Measurements from ENCODE around the gene PREB. TPM values are rescaled to one million over a fixed set of nuclear protein-coding genes. Genes with fewer than 3 reads are reported as not detected.
A peak's percentile ranks its signal among the peaks of the same experiment; 100 is the strongest.

The PREB gene
- total and polyA plus RNA-seq, 2 of the 13 experiments (the other 11 are each of a cell fraction or from before 2014, with no cell fraction given): 112 to 192 TPM

GRCh38 chr2:27133905-27134780, at the start of gene PREB (continued):
- TF ChIP-seq LBX2 (CRISPR knock-in tag; IDR thresholded peaks at IDR 0.05; ENCODE audit: borderline replicate concordance) (no peak), ZMYM2 (CRISPR knock-in tag; IDR thresholded peaks at IDR 0.05) (no peak), ZNF136 (CRISPR knock-in tag; IDR thresholded peaks at IDR 0.05; ENCODE audit: low read depth) (no peak), GATAD1 (CRISPR knock-in tag; IDR thresholded peaks at IDR 0.05) (peak; percentile 84), SIN3A (IDR thresholded peaks at IDR 0.05; ENCODE audit: borderline replicate concordance, low read depth, low read length) (peak; percentile 69; the same call in 1 of the 2 replicates), ZNF75D (CRISPR knock-in tag; IDR thresholded peaks at IDR 0.05; ENCODE audit: borderline replicate concordance) (peak; percentile 16; the same call in 1 of the 2 replicates), RAD21 (CRISPR knock-in tag; IDR thresholded peaks at IDR 0.05) (peak; percentile 55), ZBTB3 (CRISPR knock-in tag; IDR thresholded peaks at IDR 0.05; ENCODE audit: borderline replicate concordance, low read depth) (0 out of 2 replicates have a peak, but pooled peaks have one; percentile 34), CERS6 (CRISPR knock-in tag; IDR thresholded peaks at IDR 0.05) (no peak), SPEN (CRISPR knock-in tag; IDR thresholded peaks at IDR 0.05; ENCODE audit: low read depth) (peak; percentile 81), ZNF12 (CRISPR knock-in tag; IDR thresholded peaks at IDR 0.05) (no peak; the same call in 1 of the 2 replicates), TFE3 (CRISPR knock-in tag; IDR thresholded peaks at IDR 0.05) (0 out of 2 replicates have a peak, but pooled peaks have one; percentile 12), STAG1 (CRISPR knock-in tag; IDR thresholded peaks at IDR 0.05) (peak; percentile 37), ZSCAN12 (CRISPR knock-in tag; IDR thresholded peaks at IDR 0.05) (peak; percentile 73), SKI (IDR thresholded peaks at IDR 0.05; ENCODE audit: partially characterized antibody) (no peak), GABPA (IDR thresholded peaks at IDR 0.05; ENCODE audit: low read depth, low read length) (no peak), GABPA (CRISPR knock-in tag; IDR thresholded peaks at IDR 0.05; ENCODE audit: low read depth) (no peak), POLR2AphosphoS5 (IDR thresholded peaks at IDR 0.05; ENCODE audit: low read depth, low read length) (peak; percentile 97), ZNF451 (CRISPR knock-in tag; IDR thresholded peaks at IDR 0.05) (no peak), CCAR2 (optimal IDR thresholded peaks at IDR 0.05; ENCODE audit: low read depth, low read length) (no peak), THYN1 (CRISPR knock-in tag; IDR thresholded peaks at IDR 0.05; ENCODE audit: borderline replicate concordance, low read depth) (no peak; the same call in 1 of the 2 replicates), EZH2 (conservative IDR thresholded peaks at IDR 0.05; ENCODE audit: low read depth, low read length) (no peak), KDM6A (CRISPR knock-in tag; IDR thresholded peaks at IDR 0.05; ENCODE audit: low read depth) (no peak), ZNF614 (CRISPR knock-in tag; IDR thresholded peaks at IDR 0.05; ENCODE audit: borderline replicate concordance) (peak; percentile 48; the same call in 1 of the 2 replicates), GATA4 (IDR thresholded peaks at IDR 0.05; ENCODE audit: borderline replicate concordance, low read depth) (peak; percentile 59; the same call in 1 of the 2 replicates), ZBTB37 (CRISPR knock-in tag; IDR thresholded peaks at IDR 0.05) (no peak), ZBTB7A (CRISPR knock-in tag; IDR thresholded peaks at IDR 0.05) (peak; percentile 67; the same call in 1 of the 2 replicates)

Measured in HepG2 (cell line).